ENCODE measurements around the gene STIP1.

The STIP1 gene

GRCh38 chr11:64185693-64186491 is at the start of gene STIP1:
Gene STIP1 (plus strand): TSS chr11:64186171. CDS start chr11:64186262, 91 bp downstream.
- DNase-seq: peak; percentile 99

GRCh38 chr11:64136765-64137441 is 49.1 kb upstream of the STIP1 start:
- no peak for DNase-seq

GRCh38 chr11:64138398-64138797 is 47.6 kb upstream of the STIP1 start:
- no peak for DNase-seq

GRCh38 chr11:64139049-64139448 is 46.9 kb upstream of the STIP1 start:
- DNase-seq: no peak

- DNase-seq: no peak
Observed at GRCh38 chr11:64140082-64140481, 45.9 kb upstream of the STIP1 start.

GRCh38 chr11:64141081-64141783 is 44.7 kb upstream of the STIP1 start:
- DNase-seq: no peak

- no peak for DNase-seq
Observed at GRCh38 chr11:64144587-64145472, 41.1 kb upstream of the STIP1 start.

- DNase-seq: peak; percentile 47
Observed at GRCh38 chr11:64146036-64146955, 39.7 kb upstream of the STIP1 start.

- peak; percentile 49 for DNase-seq
Observed at GRCh38 chr11:64148226-64148916, 37.6 kb upstream of the STIP1 start.

GRCh38 chr11:64148917-64149617 is 36.9 kb upstream of the STIP1 start:
- no peak for DNase-seq

- no peak for DNase-seq
Observed at GRCh38 chr11:64150051-64150450, 35.9 kb upstream of the STIP1 start.

- DNase-seq: no peak
Observed at GRCh38 chr11:64150481-64151239, 35.3 kb upstream of the STIP1 start.

GRCh38 chr11:64151337-64151736 is 34.6 kb upstream of the STIP1 start:
- no peak for DNase-seq

GRCh38 chr11:64152841-64153691 is 32.9 kb upstream of the STIP1 start:
- peak; percentile 65 for DNase-seq

GRCh38 chr11:64153812-64154211 is 32.2 kb upstream of the STIP1 start:
- DNase-seq: no peak

- no peak for DNase-seq
Observed at GRCh38 chr11:64156235-64157011, 29.5 kb upstream of the STIP1 start.

- DNase-seq: no peak
Observed at GRCh38 chr11:64157631-64158394, 28.2 kb upstream of the STIP1 start.

Measured in T1000 (cell line).